AG08396 (cell line): ENCODE measurements around the gene ICOS.
"Not testable (repeated sequence)": the region's sequence is repeated elsewhere in the genome, so short reads cannot be mapped to it uniquely, and the experiment has no call there.

Source experiments
- DNase-seq: peaks from one replicate; pipeline ENCODE4 v3.0.0; 2012; ENCODE audit warnings: low spot score, mixed read lengths

The ICOS gene

DNA sequence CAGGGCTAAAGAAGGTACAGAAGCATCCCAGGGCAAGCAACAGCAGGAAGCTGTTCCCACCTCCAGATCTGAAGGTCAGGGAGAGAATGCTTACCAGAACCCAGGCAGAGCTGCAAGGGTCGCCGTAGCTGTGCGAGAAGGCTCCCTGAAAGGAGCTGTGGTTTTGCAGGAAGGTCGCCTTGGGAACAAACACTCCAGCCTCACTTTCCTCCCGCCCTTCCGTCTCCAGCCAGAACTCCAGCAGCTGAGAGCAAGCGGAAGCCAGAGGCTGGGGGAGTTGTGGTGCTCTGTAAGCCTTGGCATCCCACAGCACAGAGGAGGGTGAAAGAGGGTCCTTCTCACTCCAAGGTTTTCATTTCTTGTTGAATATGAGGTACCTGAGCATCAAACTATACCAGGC is 18.3 kb upstream of the ICOS start:
- DNase-seq, result no peak

DNA sequence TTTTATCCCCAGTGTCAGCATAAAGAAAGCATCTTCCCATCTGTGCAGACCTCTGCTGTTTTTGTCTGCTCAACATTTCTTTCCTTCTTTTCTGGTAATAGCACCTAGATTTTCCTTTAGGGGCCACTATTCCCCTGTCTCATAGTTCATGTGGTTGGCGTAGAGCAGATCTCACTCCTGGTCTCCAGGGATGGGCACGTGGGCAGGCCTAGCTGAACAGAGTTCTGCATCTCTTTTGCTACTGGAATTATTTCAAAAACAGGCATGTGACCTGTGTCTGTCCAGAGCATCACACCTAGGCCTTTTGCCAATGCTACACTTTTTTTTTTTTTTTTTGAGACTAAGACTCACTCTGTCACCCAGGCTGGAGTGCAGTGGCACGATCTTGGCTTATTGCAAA is 17.7 kb upstream of the ICOS start:
- no peak for DNase-seq

DNA sequence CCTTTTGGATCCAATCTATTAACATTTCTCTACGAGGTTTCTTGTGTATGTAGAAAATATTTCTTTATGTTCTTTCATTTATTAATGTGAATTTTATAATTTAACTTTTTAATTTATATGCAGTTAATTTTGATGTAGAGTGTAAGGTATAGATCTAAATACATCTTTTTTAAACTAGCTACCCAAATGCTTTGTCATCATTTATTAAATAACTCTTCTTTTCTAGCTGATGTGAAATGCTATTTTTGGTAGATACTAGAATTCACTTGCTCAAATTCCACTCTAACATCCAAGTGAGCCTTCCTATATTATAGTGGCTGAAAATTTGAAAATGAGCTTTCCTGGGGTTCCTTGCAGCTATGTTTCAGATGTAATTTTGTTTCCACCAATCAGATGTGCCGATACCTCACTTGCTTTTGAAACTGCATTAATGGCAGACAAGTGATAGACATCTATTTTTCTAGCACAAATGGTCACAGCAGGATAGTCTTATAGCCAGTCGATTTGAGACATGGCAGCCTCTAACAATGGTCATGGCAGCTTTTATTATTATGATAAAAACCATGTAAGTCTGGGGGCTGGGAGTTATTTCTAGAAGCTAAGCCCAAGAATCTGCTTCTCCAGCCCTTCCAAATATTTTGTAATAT is 10.9 kb upstream of the ICOS start:
- DNase-seq, result no peak

DNA sequence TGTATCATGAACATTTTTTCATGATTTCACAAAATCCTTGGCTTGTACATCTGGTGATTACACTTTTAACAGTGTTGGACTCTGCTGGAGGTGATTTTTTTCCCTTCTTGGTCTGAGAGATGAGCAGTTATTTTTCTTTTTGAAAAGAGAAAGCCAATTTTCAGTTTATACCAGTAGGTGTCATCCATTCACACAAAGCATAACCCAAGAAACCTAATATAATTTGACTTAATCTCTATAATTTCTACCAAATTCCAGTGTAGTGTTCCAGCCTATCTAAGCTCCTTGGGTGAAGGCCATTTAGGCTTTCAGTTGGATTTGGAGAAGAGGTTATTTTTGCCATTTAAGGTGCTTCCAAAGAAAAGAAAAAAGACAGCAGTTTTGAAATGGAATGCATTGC is 7.7 kb upstream of the ICOS start:
- no peak for DNase-seq

DNA sequence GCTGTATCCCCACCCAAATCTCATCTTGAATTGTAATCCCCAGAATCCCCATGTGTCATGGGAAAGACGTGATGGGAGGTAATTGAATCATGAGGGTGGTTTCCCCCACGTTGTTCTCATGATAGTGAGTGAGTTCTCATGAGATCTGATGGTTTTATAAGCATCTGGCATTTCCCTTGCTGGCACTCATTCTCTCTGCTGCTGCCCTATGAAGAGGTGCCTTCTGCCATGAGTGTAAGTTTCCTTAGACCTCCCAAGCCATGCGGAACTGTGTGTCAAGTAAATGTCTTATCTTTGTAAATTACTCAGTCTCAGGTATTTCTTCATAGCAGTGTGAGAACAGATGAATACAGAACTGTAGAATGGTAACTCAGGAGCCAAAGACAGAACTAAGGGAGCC is 5.3 kb upstream of the ICOS start:
- DNase-seq, result not testable (repeated sequence)

DNA sequence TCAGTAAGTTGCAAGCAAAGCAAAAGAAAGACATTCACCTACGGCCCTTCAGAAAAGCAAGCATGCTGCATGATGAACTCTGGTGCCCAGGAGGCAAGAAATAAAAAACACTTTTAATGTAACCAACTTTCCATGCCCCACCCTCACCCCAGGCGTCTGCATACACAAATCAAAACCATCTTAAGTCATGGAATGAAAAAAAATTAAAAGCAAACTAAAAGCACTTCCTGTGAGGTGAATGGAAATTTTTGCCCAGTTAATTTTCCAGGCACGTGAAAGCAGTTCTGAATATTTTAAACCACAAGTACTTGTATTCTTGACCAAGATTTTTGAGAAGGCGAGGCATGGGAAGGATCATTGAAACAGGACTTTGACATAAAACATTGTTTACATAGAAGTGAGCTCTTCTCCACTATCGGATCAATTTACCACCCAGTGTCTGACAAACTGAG is 2.5 kb upstream of the ICOS start:
- DNase-seq, result no peak

DNA sequence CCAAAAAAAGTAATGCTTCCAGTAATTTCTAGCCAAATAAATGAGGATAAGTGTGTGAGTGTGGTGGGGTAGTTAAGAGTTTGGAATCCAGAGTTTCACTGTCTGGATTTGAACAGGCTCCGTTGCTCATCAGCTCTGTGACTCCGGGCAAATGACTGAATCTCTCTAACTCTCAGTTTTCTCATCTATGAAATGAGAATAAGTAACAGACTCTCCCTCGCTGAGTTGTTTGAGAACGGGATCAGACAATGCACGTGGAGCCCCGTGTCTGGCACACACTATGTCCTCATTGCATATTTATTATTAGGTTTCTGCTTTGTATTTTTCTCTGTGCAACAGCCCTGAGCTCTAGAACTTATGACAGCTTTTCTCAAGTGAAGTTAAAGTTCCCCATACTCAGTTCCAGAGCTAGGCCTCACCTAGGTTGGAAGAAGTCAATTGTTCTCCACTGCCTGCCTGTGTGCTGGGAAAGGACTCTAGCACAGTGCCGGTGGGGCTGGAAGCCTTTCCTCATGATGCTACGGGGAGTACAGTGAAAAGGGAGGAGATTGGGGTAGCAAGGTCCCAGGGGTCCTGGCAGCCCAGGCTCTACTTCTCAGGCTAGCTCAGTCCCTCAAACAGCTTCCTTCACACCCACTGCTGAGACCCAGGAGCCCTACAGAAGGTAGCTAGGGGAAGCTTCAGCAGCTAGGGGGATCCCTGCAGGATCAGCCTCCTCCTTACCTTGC is 1.7 kb upstream of the ICOS start:
- no peak for DNase-seq

DNA sequence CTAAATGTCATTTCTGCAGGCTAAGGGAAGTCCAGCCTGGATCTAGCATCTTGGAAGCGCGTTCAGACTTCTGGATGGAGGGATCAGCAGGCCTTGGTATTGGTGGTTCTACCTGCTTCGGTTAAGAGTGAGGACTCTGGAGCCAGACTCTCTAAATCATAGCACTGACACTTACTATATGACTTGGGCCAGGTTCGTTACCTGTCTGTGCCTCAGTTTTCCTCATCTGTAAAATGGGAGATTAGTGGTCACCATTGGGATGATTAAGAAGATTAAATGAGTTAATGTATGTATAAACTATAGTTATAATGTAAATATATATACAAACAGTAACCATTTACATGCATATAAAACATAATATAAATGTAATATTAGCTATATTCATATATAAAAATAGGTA is 995 bp upstream of the ICOS start:
- DNase-seq, result no peak

DNA sequence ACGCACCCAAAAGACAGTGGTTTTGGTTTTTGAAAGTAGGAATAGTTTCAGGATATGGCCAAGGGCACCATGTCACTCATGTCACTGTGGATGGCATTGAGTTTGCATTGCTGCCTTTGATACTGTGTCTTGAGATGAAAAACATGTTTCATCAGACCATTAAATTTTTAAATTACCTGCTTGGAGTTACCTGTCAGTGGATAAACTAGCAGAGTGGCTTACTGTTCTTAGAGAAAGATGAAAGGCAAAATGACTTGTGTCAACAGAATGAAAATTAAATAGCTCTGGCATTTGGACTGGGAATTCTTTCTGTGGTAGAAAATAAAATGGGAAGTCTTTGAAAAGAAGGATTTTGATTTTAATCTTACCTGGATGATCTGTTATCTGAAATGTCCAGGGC is 386 bp downstream of the ICOS start:
- DNase-seq, result no peak

DNA sequence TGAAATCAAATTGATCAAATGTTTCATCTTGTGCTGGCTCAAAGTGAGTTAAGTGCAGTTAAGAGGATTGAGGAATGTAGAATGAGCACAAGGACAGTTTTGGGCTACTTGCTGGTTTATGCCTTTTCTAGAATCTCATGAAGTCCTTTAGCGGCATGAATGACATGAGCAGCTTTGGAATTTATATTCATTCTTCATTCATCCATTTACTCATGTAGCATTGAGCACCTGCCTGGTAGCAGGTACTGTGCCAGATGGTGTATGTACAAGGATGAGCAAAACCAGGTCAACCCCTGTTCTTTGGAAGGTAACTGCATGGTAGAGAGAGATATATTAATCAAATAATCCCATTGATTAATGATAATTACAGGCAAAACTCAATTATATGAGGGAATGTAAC is 1.2 kb downstream of the ICOS start:
- DNase-seq, result no peak

DNA sequence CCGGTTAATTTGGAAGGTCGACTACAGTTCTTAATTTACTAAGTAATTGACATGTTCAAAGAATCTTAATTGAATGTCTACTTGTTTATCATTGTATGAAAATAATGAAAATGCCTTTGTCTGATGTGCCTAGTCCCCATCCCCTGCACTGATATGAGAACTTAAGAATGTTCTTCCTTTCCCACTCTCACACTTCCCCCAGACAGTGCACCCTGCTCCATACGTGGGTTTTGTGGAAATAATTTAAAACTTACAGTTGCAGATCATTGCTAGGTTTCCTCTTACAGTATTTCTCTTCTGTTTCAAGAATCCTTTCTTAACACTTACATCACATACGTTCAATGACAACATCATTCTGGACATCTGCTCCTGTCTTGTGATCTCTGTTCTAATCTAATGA is 3.5 kb downstream of the ICOS start:
- DNase-seq, result no peak

DNA sequence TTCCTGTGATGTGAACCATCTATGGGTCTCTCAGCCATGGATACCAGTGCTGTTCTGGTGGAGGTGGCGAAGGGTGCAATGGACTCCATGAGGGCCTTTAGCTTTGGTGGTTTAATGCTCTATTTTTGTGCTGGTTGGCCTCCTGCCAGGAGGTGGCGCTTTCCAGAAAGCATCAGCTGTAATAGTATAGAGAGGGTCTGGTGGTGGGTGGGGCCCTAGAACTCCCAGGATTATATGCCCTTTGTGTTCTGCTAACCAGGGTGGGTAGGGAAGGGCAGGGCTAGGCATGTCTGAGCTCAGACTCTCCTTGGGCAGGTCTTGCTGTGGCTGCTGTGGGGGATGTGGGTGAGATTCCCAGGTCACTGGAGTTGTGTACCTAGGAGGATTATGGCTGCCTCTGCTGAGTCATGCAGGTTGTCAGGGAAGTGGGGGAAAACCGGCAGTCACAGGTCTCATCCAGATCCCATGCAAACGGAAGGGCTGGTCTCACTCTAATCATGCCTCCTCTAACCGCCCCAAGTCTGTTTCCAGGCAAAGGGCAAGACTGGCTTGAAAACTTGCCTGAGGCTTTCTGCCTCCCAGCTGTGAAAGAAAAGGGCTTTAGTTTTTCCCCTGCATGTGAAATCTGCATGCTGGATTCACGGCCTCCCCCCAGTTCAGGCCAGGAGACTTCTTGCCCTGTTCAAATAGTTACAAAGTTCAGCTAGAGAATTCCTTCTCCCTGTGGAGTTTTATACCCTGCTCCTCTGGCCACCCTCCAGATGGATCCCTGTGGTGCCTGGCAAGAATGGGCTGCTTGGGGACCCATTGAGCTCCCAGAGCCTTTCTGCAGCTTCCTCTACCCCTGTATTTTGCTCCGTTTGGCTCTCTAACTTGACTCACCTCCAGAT is 7.2 kb downstream of the ICOS start:
- not testable (repeated sequence) for DNase-seq

DNA sequence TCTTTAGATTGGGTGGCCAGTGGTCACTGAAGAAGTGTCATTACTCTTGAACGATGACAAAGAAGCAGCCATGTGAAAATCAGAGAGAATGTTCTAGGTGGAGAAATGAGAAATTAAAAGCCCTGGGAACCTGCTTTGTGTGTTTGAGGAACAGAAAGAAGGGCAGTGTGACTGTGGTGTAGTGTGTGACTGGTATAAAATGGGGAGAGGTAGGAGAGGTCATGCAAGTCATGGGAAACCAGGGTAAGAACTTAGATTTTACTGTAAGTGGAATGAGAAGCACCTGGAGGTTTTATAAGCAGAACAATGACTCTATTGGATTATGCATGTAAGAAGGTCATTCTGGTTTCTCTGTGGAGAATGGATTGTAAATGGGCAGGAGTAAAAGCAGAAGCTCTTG is 12.2 kb downstream of the ICOS start:
- no peak for DNase-seq

DNA sequence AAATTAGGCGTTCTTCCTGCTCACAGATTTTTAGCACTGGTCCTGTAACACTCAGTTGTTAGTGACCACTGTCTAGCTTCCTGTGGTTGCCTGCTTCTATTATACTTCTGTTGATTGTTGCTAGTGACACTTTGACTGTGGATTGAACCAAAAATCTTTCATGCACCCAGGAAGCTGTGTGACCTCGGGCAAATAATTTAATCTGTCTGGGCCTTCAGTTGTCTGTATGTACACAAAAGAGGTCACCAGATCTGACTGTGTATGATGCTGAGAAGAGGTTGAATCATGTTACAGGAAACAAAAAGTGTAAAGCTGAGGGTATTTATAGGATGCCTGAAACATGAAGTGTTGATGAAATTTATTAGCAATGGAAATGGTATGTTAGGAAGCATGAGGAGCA is 12.7 kb downstream of the ICOS start:
- no peak for DNase-seq

DNA sequence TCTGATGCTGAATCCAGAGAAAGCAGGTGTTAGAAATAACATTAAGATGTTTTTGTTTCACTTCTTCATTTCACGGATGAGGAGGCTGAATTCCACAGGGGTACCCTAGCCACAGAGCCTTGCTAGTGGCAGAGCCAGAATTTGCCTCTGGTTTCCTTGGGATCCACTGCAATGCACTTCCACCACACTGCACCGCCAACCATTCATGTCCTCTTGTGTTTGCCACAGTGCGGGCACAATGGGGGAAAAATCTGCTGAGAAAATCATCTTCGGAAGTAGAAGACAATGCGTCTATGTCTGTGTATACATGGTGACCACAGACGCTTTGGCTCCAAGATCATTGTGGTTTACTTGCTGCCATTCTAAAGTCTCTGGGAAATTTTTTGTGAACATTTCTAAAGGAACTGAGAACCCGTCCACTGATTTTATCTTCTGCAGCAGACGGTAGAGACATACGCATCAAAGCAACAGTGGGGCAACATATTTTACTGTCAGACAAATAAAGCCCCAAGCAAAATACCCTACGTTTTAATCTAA is 14.9 kb downstream of the ICOS start:
- DNase-seq, result no peak

DNA sequence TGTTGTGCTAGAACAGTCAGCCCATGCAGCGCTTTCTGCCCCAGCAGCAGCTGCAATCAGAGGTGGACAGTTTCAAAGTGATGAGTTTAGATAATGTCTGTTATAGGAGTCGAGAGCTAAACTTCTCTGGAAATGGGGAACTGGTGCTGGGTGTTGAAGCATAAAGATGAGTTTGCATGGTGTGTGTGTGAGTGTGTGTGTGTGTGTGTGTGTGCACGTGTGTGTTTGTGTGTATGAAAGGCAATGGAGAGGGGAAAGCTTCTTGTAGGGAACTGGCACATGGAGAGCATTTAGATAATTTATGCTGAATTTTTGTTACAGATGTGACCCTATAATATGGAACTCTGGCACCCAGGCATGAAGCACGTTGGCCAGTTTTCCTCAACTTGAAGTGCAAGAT is 22.7 kb downstream of the ICOS start:
- DNase-seq, result no peak

DNA sequence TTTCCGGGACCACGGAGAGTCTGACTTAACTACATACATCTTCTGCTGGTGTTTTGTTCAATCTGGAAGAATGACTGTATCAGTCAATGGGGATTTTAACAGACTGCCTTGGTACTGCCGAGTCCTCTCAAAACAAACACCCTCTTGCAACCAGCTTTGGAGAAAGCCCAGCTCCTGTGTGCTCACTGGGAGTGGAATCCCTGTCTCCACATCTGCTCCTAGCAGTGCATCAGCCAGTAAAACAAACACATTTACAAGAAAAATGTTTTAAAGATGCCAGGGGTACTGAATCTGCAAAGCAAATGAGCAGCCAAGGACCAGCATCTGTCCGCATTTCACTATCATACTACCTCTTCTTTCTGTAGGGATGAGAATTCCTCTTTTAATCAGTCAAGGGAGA is 23.1 kb downstream of the ICOS start:
- no peak for DNase-seq

DNA sequence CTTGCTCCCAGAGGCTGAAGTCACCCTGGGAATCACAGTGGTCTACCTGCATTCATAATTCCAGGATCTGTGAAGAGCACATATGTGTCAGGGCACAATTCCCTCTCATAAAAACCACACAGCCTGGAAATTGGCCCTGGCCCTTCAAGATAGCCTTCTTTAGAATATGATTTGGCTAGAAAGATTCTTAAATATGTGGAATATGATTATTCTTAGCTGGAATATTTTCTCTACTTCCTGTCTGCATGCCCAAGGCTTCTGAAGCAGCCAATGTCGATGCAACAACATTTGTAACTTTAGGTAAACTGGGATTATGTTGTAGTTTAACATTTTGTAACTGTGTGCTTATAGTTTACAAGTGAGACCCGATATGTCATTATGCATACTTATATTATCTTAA is 24.2 kb downstream of the ICOS start:
- no peak for DNase-seq

DNA sequence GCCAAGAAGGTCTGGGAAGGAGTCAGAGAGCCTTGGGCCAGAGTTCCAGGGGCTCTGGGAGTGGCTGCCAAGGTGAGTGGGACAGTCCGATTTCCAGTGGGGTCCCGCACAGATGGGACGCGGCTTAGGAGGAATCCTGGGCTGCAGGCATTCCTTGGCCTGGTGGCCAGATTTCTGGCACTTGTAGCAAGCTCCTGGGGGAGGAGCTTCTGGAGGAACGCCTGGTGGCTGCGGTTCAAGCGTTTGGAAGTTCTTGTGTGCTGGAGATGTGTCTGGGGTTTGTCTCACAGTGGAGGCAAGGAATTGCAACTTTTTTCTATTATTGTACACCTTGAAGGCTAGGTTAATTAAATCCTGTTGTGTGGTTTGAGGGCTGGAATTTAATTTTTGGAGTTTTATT is 28.6 kb downstream of the ICOS start:
- DNase-seq, result not testable (repeated sequence)

DNA sequence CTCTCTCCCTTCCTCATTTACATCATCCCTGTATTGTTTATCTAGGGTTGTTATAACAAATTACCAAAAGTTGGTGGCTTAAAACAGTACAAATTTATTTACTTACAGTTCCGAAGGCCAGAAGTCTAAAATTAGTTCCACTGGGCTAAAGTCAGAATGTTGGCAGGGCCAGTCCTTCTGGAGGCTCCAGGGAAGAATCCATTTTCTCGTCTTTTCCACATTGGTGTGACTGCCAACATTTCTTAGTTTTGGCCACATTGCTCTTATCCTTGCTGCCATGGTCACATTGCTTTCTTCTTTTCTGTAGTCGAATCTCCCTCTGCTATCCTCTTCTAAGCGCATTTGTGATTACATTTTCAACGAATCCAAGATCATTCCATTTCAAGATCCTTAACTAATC is 34.7 kb downstream of the ICOS start:
- DNase-seq, result no peak

DNA sequence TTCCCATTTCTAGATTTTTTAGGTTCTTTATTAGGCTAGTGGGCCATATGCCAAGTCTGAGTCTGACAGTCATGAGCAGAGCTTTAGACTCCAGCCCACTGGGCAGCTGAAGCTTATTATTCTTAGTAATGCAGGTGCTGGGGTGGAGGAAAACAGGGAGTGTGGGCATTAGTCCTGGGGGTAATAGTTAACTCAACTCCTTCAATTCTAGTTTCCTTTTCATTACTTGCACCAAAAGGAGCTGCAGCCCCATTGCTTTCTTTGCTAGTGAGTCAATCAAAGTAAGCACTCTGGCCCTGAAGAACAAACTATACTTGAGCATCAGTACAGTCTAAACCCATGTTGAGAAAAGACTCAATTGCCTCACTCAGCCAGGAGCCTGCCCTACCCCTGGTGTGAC is 35.5 kb downstream of the ICOS start:
- no peak for DNase-seq

DNA sequence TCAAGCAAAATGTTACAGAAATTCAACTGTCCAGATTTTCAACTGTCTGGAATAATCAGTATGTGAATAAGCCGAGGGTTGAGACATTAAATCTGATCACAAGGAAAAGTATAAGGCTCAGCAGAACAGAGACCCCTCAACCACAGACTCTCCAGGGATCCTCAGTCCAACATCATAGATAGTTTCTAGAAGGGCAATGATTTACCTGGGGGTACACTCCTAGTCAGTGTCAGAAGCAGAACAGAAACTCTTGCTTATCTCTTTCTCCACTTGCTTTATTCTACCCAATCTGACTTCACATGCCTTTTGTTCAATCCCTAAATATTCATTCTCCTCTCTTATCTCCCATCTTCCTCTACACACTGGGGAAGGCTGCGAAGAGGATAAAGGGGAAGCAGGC is 36.4 kb downstream of the ICOS start:
- no peak for DNase-seq

DNA sequence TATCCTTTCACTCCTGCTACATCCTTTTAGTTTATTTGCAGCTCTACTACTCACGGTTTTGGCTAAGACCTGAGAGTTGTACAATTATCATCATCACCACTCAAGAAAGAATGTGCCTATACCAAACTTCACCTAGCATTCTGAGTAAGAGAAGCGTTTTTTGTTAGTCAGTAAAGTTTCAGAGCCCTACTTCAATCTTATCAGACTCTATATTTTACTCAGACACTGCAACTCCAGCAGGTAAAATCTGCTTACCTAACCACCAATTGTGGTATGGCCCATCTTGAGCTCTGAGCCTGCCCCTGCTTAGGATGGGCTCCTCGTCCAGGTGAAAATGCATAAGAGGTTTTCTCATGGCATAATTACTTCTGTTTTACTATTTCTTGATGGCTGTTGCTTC is 37.1 kb downstream of the ICOS start:
- no peak for DNase-seq
